Activated CD8-positive, alpha-beta T cell treated with anti-CD3 and anti-CD28 coated beads for 36 hours (primary cell): Measurements from ENCODE around the gene DDX54. TPM values are rescaled to one million over a fixed set of nuclear protein-coding genes. Genes with fewer than 3 reads are reported as not detected.

ENCODE experiments used
- ATAC-seq: fragments of 200-7000 bp; cut with Tn5 transposase; one replicate; pipeline ENCODE4 v1.10.0; 2021; ENCODE audit warnings: mild to moderate bottlenecking, moderate library complexity
- CTCF ChIA-PET: fragments of 350-600 bp; sonication (Branson Sonifier 250); formaldehyde crosslinking; loops from one replicate; lab custom pipeline; 2021; ENCODE audit warnings: antibody characterized with exemption; lab: Charles Lee
- POLR2A ChIA-PET: fragments of 350-600 bp; sonication (Branson Sonifier 250); formaldehyde crosslinking; loops from one replicate; lab custom pipeline; 2021; ENCODE audit warnings: antibody characterized with exemption; lab: Charles Lee
- DNase-seq: peaks from one replicate; pipeline ENCODE4 v3.0.0-alpha.2; 2020
- H3K27ac Mint-ChIP-seq: one replicate; pipeline ENCODE4 v1.8.0; 2021; ENCODE audit warnings: mild to moderate bottlenecking, mixed read lengths
- H3K27me3 Mint-ChIP-seq: one replicate; pipeline ENCODE4 v1.8.0; 2021; ENCODE audit warnings: mixed read lengths
- H3K36me3 Mint-ChIP-seq: one replicate; pipeline ENCODE4 v1.8.0; 2021; ENCODE audit warnings: low read depth, mixed read lengths
- H3K4me1 Mint-ChIP-seq: one replicate; pipeline ENCODE4 v1.8.0; 2021; ENCODE audit warnings: low read depth, mixed read lengths
- H3K4me3 Mint-ChIP-seq: one replicate; pipeline ENCODE4 v1.8.0; 2021; ENCODE audit warnings: mild to moderate bottlenecking, moderate library complexity, mixed read lengths
- H3K9me3 Mint-ChIP-seq: one replicate; pipeline ENCODE4 v1.8.0; 2021; ENCODE audit warnings: mixed read lengths
- CTCF ChIP-seq: fragments of 200-600 bp; IDR thresholded peaks from one replicate; pipeline ENCODE4 v1.8.0; 2022; ENCODE audit warnings: antibody characterized with exemption, mild to moderate bottlenecking
- intact Hi-C: fragments of 100-400 bp; cut with micrococcal nuclease; formaldehyde crosslinking; loops from one replicate; pipeline ENCODE4 v1.10.0; 2022
- total RNA-seq, 2 experiments: library from RNA; stranded (reverse); gene quantifications; one replicate each; pipeline ENCODE4 v1.2.3, GENCODE V29; 2021

Gene DDX54
- total RNA-seq, 2 experiments from 2014 or later, result 112 to 133 TPM

- no peaks in the 10 kb centered on the region for H3K9me3 Mint-ChIP-seq
- TF ChIP-seq CTCF, result no peak
- intact Hi-C loops, result no loop called here
- peaks cover 2% of the 10 kb centered on the region for H3K4me1 Mint-ChIP-seq
- H3K27me3 Mint-ChIP-seq, result no peaks in the 10 kb centered on the region
- H3K4me3 Mint-ChIP-seq, result no peak overlapping the region
- no peak for ATAC-seq
- CTCF ChIA-PET, result interaction anchor here (1.8 to 10.2 kb wide), 4 partner anchors 15 to 120 kb away, joined by 4 to 77 read pairs (median 50); partner anchors contain the start of genes DDX54, RASAL1 and RITA1
- DNase-seq, result no peak
- H3K27ac Mint-ChIP-seq, result no peak overlapping the region
- H3K36me3 Mint-ChIP-seq, result peaks cover 60% of the 10 kb centered on the region
- POLR2A ChIA-PET, result interaction anchor here (0.8 to 3.6 kb wide), 6 partner anchors 9 to 65 kb away, joined by 3 to 18 read pairs (median 4); no protein-coding TSS in a partner anchor
These were observed 14.4 kb downstream of the DDX54 start for GRCh38 chr12:113170926-113171325.

- Mint-ChIP-seq H3K27me3 (no peaks in the 10 kb centered on the region), H3K27ac (no peak overlapping the region), H3K36me3 (peaks cover 63% of the 10 kb centered on the region), H3K9me3 (no peaks in the 10 kb centered on the region), H3K4me1 (peaks cover 2% of the 10 kb centered on the region), H3K4me3 (no peak overlapping the region)
- ChIA-PET CTCF (interaction anchor here (1.8 to 10.2 kb wide), 2 partner anchors 35 to 120 kb away, joined by 4 to 77 read pairs; partner anchors contain the start of gene RASAL1), POLR2A (interaction anchor here (0.8 to 3.6 kb wide), 5 partner anchors 9 to 64 kb away, joined by 3 to 18 read pairs (median 3); no protein-coding TSS in a partner anchor)
- DNase-seq, result no peak
- ATAC-seq, result no peak
- intact Hi-C loops, result no loop called here
- no peak for TF ChIP-seq CTCF
These were observed 14.8 kb downstream of the DDX54 start for GRCh38 chr12:113170457-113170856.

- Mint-ChIP-seq H3K4me3 (no peak overlapping the region), H3K27me3 (no peaks in the 10 kb centered on the region), H3K27ac (no peak overlapping the region), H3K4me1 (no peaks in the 10 kb centered on the region), H3K9me3 (no peaks in the 10 kb centered on the region), H3K36me3 (peaks cover 59% of the 10 kb centered on the region)
- intact Hi-C loops, result no loop called here
- no peak for TF ChIP-seq CTCF
- ATAC-seq, result no peak
- no peak for DNase-seq
- ChIA-PET CTCF (interaction anchor here (1.1 to 10.2 kb wide), 3 partner anchors 11 to 119 kb away, joined by 3 to 77 read pairs (median 4); partner anchors contain the start of gene RASAL1), POLR2A (interaction anchor here (1.1 to 3.6 kb wide), 3 partner anchors 8 to 63 kb away, joined by 3 to 18 read pairs (median 3); no protein-coding TSS in a partner anchor)
These were observed 15.6 kb downstream of the DDX54 start for GRCh38 chr12:113169697-113170096.

- H3K27me3 Mint-ChIP-seq, result no peaks in the 10 kb centered on the region
- ATAC-seq (no peak), DNase-seq (no peak)
- H3K9me3 Mint-ChIP-seq, result no peaks in the 10 kb centered on the region
- H3K27ac Mint-ChIP-seq, result no peak overlapping the region
- TF ChIP-seq CTCF, result no peak
- POLR2A ChIA-PET, result interaction anchor here (1.7 kb wide), 1 partner anchor 9 kb away, joined by 7 read pairs; no protein-coding TSS in a partner anchor
- no peaks in the 10 kb centered on the region for H3K4me1 Mint-ChIP-seq
- H3K36me3 Mint-ChIP-seq, result peaks cover 56% of the 10 kb centered on the region
- CTCF ChIA-PET, result no interaction called here
- intact Hi-C loops, result no loop called here
- H3K4me3 Mint-ChIP-seq, result no peak overlapping the region
These were observed 17.4 kb downstream of the DDX54 start for GRCh38 chr12:113167868-113168267.
